ENCODE data around the gene TMEM108. TPM values are rescaled to one million over a fixed set of nuclear protein-coding genes. Genes with fewer than 3 reads are reported as not detected.

Gene TMEM108
- total and polyA plus RNA-seq, 10 of the 15 experiments (the other 5 are each of a cell fraction or from before 2014, with no cell fraction given), result 0.02 to 0.58 (median 0.12) TPM; not detected in 5

GRCh38 chr3:133396906-133397305, 358.7 kb downstream of the TMEM108 start:
- TF ChIP-seq POLR2AphosphoS2 (IDR thresholded peaks at IDR 0.05; ENCODE audit: low read depth, low read length), result no peak
- no peak for TF ChIP-seq USF2 (IDR thresholded peaks at IDR 0.05; ENCODE audit: borderline replicate concordance, low read depth, low read length)
- no peak for TF ChIP-seq SMC3 (IDR thresholded peaks at IDR 0.05; ENCODE audit: borderline replicate concordance, low read length)
- SMC1A ChIA-PET (ENCODE audit: uncharacterized antibody, unreplicated experiment), result no interaction called here
- no peak overlapping the region for H3K9ac ChIP-seq (ENCODE audit: control insufficient read depth, insufficient read depth, low read length)
- no peak overlapping the region for H3K4me2 ChIP-seq (ENCODE audit: control insufficient read depth, insufficient read depth)
- H3K4me3 ChIP-seq, result no peak overlapping the region
- H3K27ac ChIP-seq (ENCODE audit: control insufficient read depth, insufficient read depth), result no peak overlapping the region
- DNase-seq (ENCODE audit: low read depth, low spot score), result no peak
- no peak for ATAC-seq
- no peak for FAIRE-seq
- intact Hi-C loops (cut with micrococcal nuclease; ENCODE audit: unreplicated experiment) (no loop called here), in situ Hi-C loops (cut with MboI) (loop anchor here (25.0 kb wide), 1 partner anchor 860 kb away; no protein-coding TSS in a partner anchor)
- H3K9me3 ChIP-seq (replicated peaks; ENCODE audit: control insufficient read depth, insufficient read depth, low read length), result no peaks in the 10 kb centered on the region
- RAD21 ChIA-PET (ENCODE audit: unreplicated experiment), result no interaction called here
- 44% methylated on average over 10 of the region's 10 CpGs for WGBS (ENCODE audit: insufficient coverage, insufficient replicate concordance, low lambda C conversion rate, missing lambda C conversion rate)
- CTCF ChIA-PET, result interaction anchor here (1.0 to 1.1 kb wide), 2 partner anchors 10 to 27 kb away, joined by 3 to 4 read pairs; no protein-coding TSS in a partner anchor
- no peaks in the 10 kb centered on the region for H4K20me1 ChIP-seq (ENCODE audit: control insufficient read depth, insufficient read depth)
- POLR2A ChIA-PET, result no interaction called here
- no peak overlapping the region for H2AFZ ChIP-seq (ENCODE audit: control insufficient read depth, low read depth, low read length)
- no peaks in the 10 kb centered on the region for H3K36me3 ChIP-seq (ENCODE audit: control insufficient read depth in 2 of 2, insufficient read depth in 2 of 2, low read length in 1 of 2)
- no peaks in the 10 kb centered on the region for H3K4me1 ChIP-seq (ENCODE audit: control insufficient read depth, insufficient read depth, low read length)
- BruUV-seq (replicated peaks), result no TSS peak
- H3K27me3 ChIP-seq (replicated peaks in 1 of 2; ENCODE audit: control insufficient read depth in 2 of 2, insufficient read depth in 2 of 2, low read length in 1 of 2), result no peaks in the 10 kb centered on the region; a peak in 1 of 4 replicates
- H3K79me2 ChIP-seq (ENCODE audit: control insufficient read depth, insufficient read depth, low read length), result no peaks in the 10 kb centered on the region

- Histone ChIP-seq H3K36me3 (ENCODE audit: control insufficient read depth in 2 of 2, insufficient read depth in 2 of 2, low read length in 1 of 2) (no peaks in the 10 kb centered on the region), H2AFZ (ENCODE audit: control insufficient read depth, low read depth, low read length) (no peak within 1 kb of the TSS), H3K27me3 (replicated peaks in 1 of 2; ENCODE audit: control insufficient read depth in 2 of 2, insufficient read depth in 2 of 2, low read length in 1 of 2) (no peaks in the 10 kb centered on the region; a peak in 1 of 4 replicates), H3K4me3 (no peak within 1 kb of the TSS), H3K4me1 (ENCODE audit: control insufficient read depth, insufficient read depth, low read length) (no peaks in the 10 kb centered on the region), H4K20me1 (ENCODE audit: control insufficient read depth, insufficient read depth) (no peaks in the 10 kb centered on the region), H3K4me2 (ENCODE audit: control insufficient read depth, insufficient read depth) (no peak within 1 kb of the TSS), H3K9ac (ENCODE audit: control insufficient read depth, insufficient read depth, low read length) (no peak within 1 kb of the TSS), H3K27ac (ENCODE audit: control insufficient read depth, insufficient read depth) (no peak within 1 kb of the TSS), H3K79me2 (ENCODE audit: control insufficient read depth, insufficient read depth, low read length) (no peaks in the 10 kb centered on the region), H3K9me3 (replicated peaks; ENCODE audit: control insufficient read depth, insufficient read depth, low read length) (no peaks in the 10 kb centered on the region)
- no TSS peak for BruUV-seq (replicated peaks)
- RAD21 ChIA-PET (ENCODE audit: unreplicated experiment), result no interaction called here
- intact Hi-C loops (cut with micrococcal nuclease; ENCODE audit: unreplicated experiment), result no loop called here
- 35% methylated on average over 15 of the region's 15 CpGs for WGBS (ENCODE audit: insufficient coverage, insufficient replicate concordance, low lambda C conversion rate, missing lambda C conversion rate)
- CTCF ChIA-PET, result interaction anchor here (1.7 kb wide), 1 partner anchor 673 kb away, joined by 3 read pairs; no protein-coding TSS in a partner anchor
- no peak for DNase-seq (ENCODE audit: low read depth, low spot score)
- SMC1A ChIA-PET (ENCODE audit: uncharacterized antibody, unreplicated experiment), result interaction anchor here (1.3 to 1.7 kb wide), 3 partner anchors 10 to 358 kb away, joined by 3 read pairs; no protein-coding TSS in a partner anchor
- POLR2A ChIA-PET, result no interaction called here
- in situ Hi-C loops (cut with MboI), result no loop called here
- no peak for FAIRE-seq
- ATAC-seq, result no peak
- TF ChIP-seq E2F8 (IDR thresholded peaks at IDR 0.05; ENCODE audit: low read depth, partially characterized antibody), result no peak
- TF ChIP-seq ATF2 (IDR thresholded peaks at IDR 0.05; ENCODE audit: low read length), result no peak
- no peak for TF ChIP-seq TCF7 (IDR thresholded peaks at IDR 0.05; ENCODE audit: borderline replicate concordance)
- no peak for TF ChIP-seq ZNF217 (IDR thresholded peaks at IDR 0.05)
These were observed 361.9 kb downstream of the TMEM108 start, which contains the start of gene BFSP2 for GRCh38 chr3:133400006-133400515. Gene BFSP2 (plus strand): TSS chr3:133400056. CDS start chr3:133400084, 28 bp downstream.

All from GM12878 (cell line).